ENCODE data around the gene CRACR2B. TPM values are rescaled to one million over a fixed set of nuclear protein-coding genes. Genes with fewer than 3 reads are reported as not detected.

The CRACR2B gene
- total and polyA plus RNA-seq, 2 of the 8 experiments (the other 6 are each of a cell fraction or from before 2014, with no cell fraction given), result 18.2 to 26.4 TPM

DNA sequence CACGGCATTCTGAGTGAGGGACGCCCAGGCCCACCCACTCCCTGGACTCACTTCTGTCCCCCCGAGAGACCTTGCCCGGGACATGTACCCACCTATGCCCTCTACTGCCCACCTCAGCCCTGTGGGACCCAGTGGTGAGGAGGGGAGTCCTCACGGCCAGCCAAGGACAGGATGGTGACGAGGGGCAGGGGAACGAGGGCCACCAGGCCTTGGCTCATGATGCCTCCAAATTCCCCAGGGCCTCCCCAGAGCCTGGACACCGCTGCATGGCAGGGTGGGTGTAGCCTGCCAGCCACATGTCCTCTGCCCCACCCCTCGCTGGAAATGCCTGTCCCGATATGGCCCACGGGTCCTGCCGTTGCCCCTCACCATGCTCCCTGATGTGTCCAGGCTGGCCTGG, 41.1 kb downstream of the CRACR2B start:
- no peak overlapping the region for H3K23ac ChIP-seq (ENCODE audit: insufficient read length)
- H2BK15ac ChIP-seq (ENCODE audit: low read length), result no peak overlapping the region
- WGBS, 2 experiments (ENCODE audit: extremely low coverage in 1 of 2, insufficient coverage in 1 of 2, insufficient read length in 1 of 2, insufficient replicate concordance in 2 of 2, low coverage in 1 of 2, low lambda C conversion rate in 2 of 2, missing lambda C conversion rate in 1 of 2), result 89% methylated on average over 12 of the region's 12 CpGs; no CpG with 5 or more reads in 1 of the 2 experiments

More for the DNA sequence above, 41.1 kb downstream of the CRACR2B start:
- CTCF ChIA-PET (ENCODE audit: partially characterized antibody), result interaction anchor here (1.1 to 6.3 kb wide), 8 partner anchors 8 to 181 kb away, joined by 3 to 35 read pairs (median 6); no protein-coding TSS in a partner anchor
- Histone ChIP-seq H4K8ac (ENCODE audit: extremely low read depth, insufficient read depth, low read length) (no peak overlapping the region), H3K4me1 (replicated peaks in 1 of 4; ENCODE audit: control insufficient read depth in 3 of 4, insufficient read depth in 4 of 4, low read length in 3 of 4) (peaks cover 0 to 16% (median 9%) of the 10 kb centered on the region in 4 experiments; a peak in 5 of 7 replicates), H3K36me3 (ENCODE audit: control insufficient read depth in 2 of 4, insufficient read depth in 4 of 4, low read length in 3 of 4) (peaks cover 0 to 4% (median 0%) of the 10 kb centered on the region in 4 experiments; a peak in 3 of 8 replicates), H3K79me2 (ENCODE audit: control insufficient read depth in 1 of 2, insufficient read depth in 2 of 2, low read length in 2 of 2) (no peaks in the 10 kb centered on the region), H3K9ac (replicated peaks in 1 of 4; ENCODE audit: extremely low read depth in 1 of 4, low read depth in 3 of 4, low read length in 3 of 4) (no peak overlapping the region), H3K56ac (replicated peaks; ENCODE audit: insufficient read length, low read depth, low read length) (no peak overlapping the region), H4K5ac (ENCODE audit: insufficient read length, low read depth, low read length) (no peak overlapping the region), H2BK120ac (replicated peaks; ENCODE audit: low read depth, low read length) (no peak overlapping the region), H3K18ac (ENCODE audit: extremely low read depth, low read length) (no peak overlapping the region), H3K79me1 (ENCODE audit: low read depth, low read length) (no peaks in the 10 kb centered on the region), H3K4ac (replicated peaks; ENCODE audit: insufficient read length, low read depth, low read length) (no peak overlapping the region), H2AFZ (ENCODE audit: low read length) (no peak overlapping the region), H3K27me3 (replicated peaks in 1 of 4; ENCODE audit: control insufficient read depth in 3 of 4, extremely low read depth in 1 of 4, insufficient read depth in 3 of 4, low read length in 3 of 4) (no peaks in the 10 kb centered on the region), H4K20me1 (replicated peaks in 1 of 2; ENCODE audit: control insufficient read depth in 1 of 2, insufficient read depth in 2 of 2, low read length in 2 of 2) (peaks cover 13 to 34% of the 10 kb centered on the region in 2 experiments), H2AK5ac (ENCODE audit: low read depth, low read length) (no peak overlapping the region), H3K14ac (ENCODE audit: insufficient read length) (no peak overlapping the region), H3K9me3 (ENCODE audit: insufficient read depth in 2 of 2, low read depth in 1 of 2, low read length in 1 of 2) (no peaks in the 10 kb centered on the region), H2BK20ac (ENCODE audit: low read length) (no peak overlapping the region), H3K4me2 (ENCODE audit: insufficient read depth in 1 of 2, low read depth in 2 of 2, low read length in 2 of 2) (no peak overlapping the region), H2BK5ac (ENCODE audit: low read depth, low read length) (no peak overlapping the region), H3K27ac (ENCODE audit: low read depth, low read length) (no peak overlapping the region), H2BK12ac (ENCODE audit: low read depth, low read length) (no peak overlapping the region; the same call in 1 of the 2 replicates), H3K23me2 (ENCODE audit: low read depth, low read length) (no peaks in the 10 kb centered on the region), H3K4me3 (ENCODE audit: extremely low read depth in 1 of 4, insufficient read depth in 2 of 4, low read depth in 3 of 4, low read length in 4 of 4) (no peak overlapping the region), H4K91ac (replicated peaks; ENCODE audit: insufficient read length, low read length) (no peak overlapping the region)
- POLR2A ChIA-PET (ENCODE audit: partially characterized antibody), result interaction anchor here (1.7 to 4.8 kb wide), 2 partner anchors 9 to 13 kb away, joined by 5 to 24 read pairs; no protein-coding TSS in a partner anchor
- FAIRE-seq (no peak), DNase-seq (ENCODE audit: low read depth in 1 of 2, low spot score in 2 of 2) (no peak)
- TF ChIP-seq CTBP2 (IDR thresholded peaks at IDR 0.05; ENCODE audit: borderline replicate concordance, insufficient read depth, insufficient read length, low read length) (no peak), SP4 (IDR thresholded peaks at IDR 0.05; ENCODE audit: low read length) (no peak), KDM5A (IDR thresholded peaks at IDR 0.05; ENCODE audit: low read length) (no peak), RFX5 (IDR thresholded peaks at IDR 0.05; ENCODE audit: borderline replicate concordance, low read depth, low read length) (no peak), EGR1 (IDR thresholded peaks at IDR 0.05; ENCODE audit: borderline replicate concordance, low read depth, low read length) (no peak), POLR2AphosphoS5 (IDR thresholded peaks at IDR 0.05; ENCODE audit: low read depth, low read length) (no peak; the same call in 1 of the 2 replicates), SRF (IDR thresholded peaks at IDR 0.05; ENCODE audit: low read depth, low read length) (no peak), FOSL1 (IDR thresholded peaks at IDR 0.05; ENCODE audit: insufficient read depth, low read depth, low read length) (no peak), SIN3A (conservative IDR thresholded peaks at IDR 0.05 in 1 of 2, IDR thresholded peaks at IDR 0.05 in 1 of 2; ENCODE audit: low read depth in 1 of 2, low read length in 2 of 2) (no peak), SAP30 (IDR thresholded peaks at IDR 0.05; ENCODE audit: insufficient read depth, insufficient replicate concordance, low read length) (no peak)

Measured in H1 (cell line).